Esophagus muscularis mucosa (tissue), 4 donors: ENCODE results near the gene SPACA5B.

ENCODE experiments used
- CTCF ChIP-seq, 3 experiments: fragments of 200-600 bp in 2 of 3; fragments of 450-650 bp in 1 of 3; sonication (generic) in 2 of 3; IDR thresholded peaks; one replicate each; pipeline ENCODE4 v1.5.1; 2017 to 2019; ENCODE audit warnings: antibody characterized with exemption in 3 of 3, mild to moderate bottlenecking in 2 of 3, moderate library complexity in 1 of 3
- EP300 ChIP-seq: sonication (generic); formaldehyde crosslinking; IDR thresholded peaks from one replicate; pipeline ENCODE4 v1.6.1; 2017; ENCODE audit warnings: antibody characterized with exemption
- POLR2A ChIP-seq: fragments of 450-650 bp; IDR thresholded peaks from one replicate; pipeline ENCODE4 v1.6.1; 2017; ENCODE audit warnings: antibody characterized with exemption, moderate library complexity, mild to moderate bottlenecking, low read depth

- TF ChIP-seq CTCF (IDR thresholded peaks at IDR 0.05), result no peak
- TF ChIP-seq POLR2A, result no peak
- TF ChIP-seq EP300, result no peak
Observed at GRCh38 chrX:48090123-48090522, 40.3 kb upstream of the SPACA5B start.
